CD14-positive monocyte (primary cell): ENCODE measurements around the gene CCM2. TPM values are rescaled to one million over a fixed set of nuclear protein-coding genes. Genes with fewer than 3 reads are reported as not detected.

ENCODE experiments used
- DNase-seq, 3 donors: peaks; one replicate each; pipeline ENCODE4 v3.0.0-alpha.2; 2011 to 2022
- H2AFZ ChIP-seq: 2 replicates; pipeline ENCODE4 v1.6.0; 2012; ENCODE audit warnings: mild to moderate bottlenecking, low read depth, low read length, inconsistent platforms; ENCODE audit not compliant: insufficient read depth, poor library complexity, severe bottlenecking
- H3K27ac ChIP-seq, 2 donors: 1 replicate in 1 of 2; 2 replicates in 1 of 2; pipeline ENCODE4 v1.5.1; 2012 to 2013; ENCODE audit warnings: low read length in 2 of 2, control low read depth in 1 of 2, inconsistent platforms in 1 of 2, low read depth in 1 of 2, mild to moderate bottlenecking in 1 of 2
- H3K27me3 ChIP-seq, 2 donors: one replicate each; pipeline versions ENCODE4 v1.6.0 to v1.6.1; 2011 to 2013; ENCODE audit warnings: low read length in 2 of 2; ENCODE audit not compliant: control insufficient read depth in 2 of 2, insufficient read depth in 2 of 2
- H3K36me3 ChIP-seq, 2 donors: replicated peaks in 1 of 2; 1 replicate in 1 of 2; 2 replicates in 1 of 2; pipeline versions ENCODE4 v1.5.1 to v1.6.1; 2012 to 2013; ENCODE audit warnings: low read length in 2 of 2, control low read depth in 1 of 2, inconsistent platforms in 1 of 2, mild to moderate bottlenecking in 1 of 2; ENCODE audit not compliant: insufficient read depth in 2 of 2, control insufficient read depth in 1 of 2
- H3K4me1 ChIP-seq, 2 donors: 1 replicate in 1 of 2; 2 replicates in 1 of 2; pipeline versions ENCODE4 v1.5.1 to v1.6.1; 2012 to 2013; ENCODE audit warnings: low read length in 2 of 2, control low read depth in 1 of 2, inconsistent platforms in 1 of 2, mild to moderate bottlenecking in 1 of 2, moderate library complexity in 1 of 2; ENCODE audit not compliant: insufficient read depth in 2 of 2, control insufficient read depth in 1 of 2
- H3K4me2 ChIP-seq: replicated peaks from 2 replicates; pipeline ENCODE3; 2012; ENCODE audit warnings: low read length, moderate library complexity, mild to moderate bottlenecking; ENCODE audit not compliant: poor library complexity, severe bottlenecking; ENCODE audit errors: extremely low read depth
- H3K4me3 ChIP-seq, 3 experiments: fragments of 200-600 bp in 1 of 3; sonication (generic) in 1 of 3; replicated peaks in 1 of 3; 1 replicate in 2 of 3; 2 replicates in 1 of 3; pipeline ENCODE4 v1.5.1; 2011 to 2013; ENCODE audit warnings: low read length in 3 of 3, mild to moderate bottlenecking in 3 of 3, control low read depth in 2 of 3, low read depth in 2 of 3, inconsistent platforms in 1 of 3, moderate library complexity in 1 of 3
- H3K79me2 ChIP-seq: 2 replicates; pipeline ENCODE4 v1.6.0; 2012; ENCODE audit warnings: mild to moderate bottlenecking, control low read depth, inconsistent platforms, low read length, moderate library complexity; ENCODE audit not compliant: insufficient read depth
- H3K9ac ChIP-seq: 2 replicates; pipeline ENCODE4 v1.6.0; 2017; ENCODE audit warnings: low read length, mild to moderate bottlenecking; ENCODE audit not compliant: insufficient read depth, poor library complexity, severe bottlenecking
- H3K9me3 ChIP-seq, 2 donors: replicated peaks in 1 of 2; 1 replicate in 1 of 2; 2 replicates in 1 of 2; pipeline versions ENCODE4 v1.5.1 to v1.6.1; 2012 to 2013; ENCODE audit warnings: low read length in 2 of 2, control low read depth in 1 of 2; ENCODE audit not compliant: control insufficient read depth in 1 of 2, insufficient read depth in 1 of 2
- H4K20me1 ChIP-seq: 2 replicates; pipeline ENCODE4 v1.6.0; 2012; ENCODE audit warnings: mild to moderate bottlenecking, low read length, control low read depth, moderate library complexity; ENCODE audit not compliant: insufficient read depth
- H3K27ac Mint-ChIP-seq, 7 donors: one replicate each; pipeline ENCODE4 v1.8.0; 2020; ENCODE audit warnings: mild to moderate bottlenecking in 7 of 7, mixed read lengths in 7 of 7, moderate library complexity in 6 of 7, inconsistent platforms in 2 of 7
- H3K27me3 Mint-ChIP-seq, 3 donors: one replicate each; pipeline ENCODE4 v1.8.0; 2021 to 2022; ENCODE audit warnings: low read depth in 3 of 3, mild to moderate bottlenecking in 3 of 3, mixed read lengths in 3 of 3, moderate library complexity in 3 of 3, inconsistent platforms in 1 of 3
- H3K36me3 Mint-ChIP-seq, 2 donors: one replicate each; pipeline ENCODE4 v1.8.0; 2020; ENCODE audit warnings: mixed read lengths in 2 of 2, inconsistent platforms in 1 of 2, mild to moderate bottlenecking in 1 of 2
- H3K4me1 Mint-ChIP-seq: one replicate; pipeline ENCODE4 v1.8.0; 2020; ENCODE audit warnings: mild to moderate bottlenecking, mixed read lengths
- H3K4me3 Mint-ChIP-seq, 2 donors: one replicate each; pipeline ENCODE4 v1.8.0; 2020; ENCODE audit warnings: mild to moderate bottlenecking in 2 of 2, mixed read lengths in 2 of 2, moderate library complexity in 1 of 2
- H3K9me3 Mint-ChIP-seq, 7 donors: one replicate each; pipeline ENCODE4 v1.8.0; 2020 to 2022; ENCODE audit warnings: mixed read lengths in 7 of 7, mild to moderate bottlenecking in 6 of 7, moderate library complexity in 6 of 7, inconsistent platforms in 2 of 7
- whole genome bisulfite sequencing: methylation state at CpG from one replicate; pipeline ENCODE4 v1.1.5; 2013; ENCODE audit warnings: missing lambda C conversion rate; ENCODE audit not compliant: insufficient coverage; 5-methylcytosine and 5-hydroxymethylcytosine counted together
- intact Hi-C, 2 donors: fragments of 100-400 bp; cut with micrococcal nuclease; formaldehyde crosslinking; loops; one replicate each; pipeline versions ENCODE4 v1.15.0 to v1.15.1; 2023
- polyA plus RNA-seq, 3 donors: library from polyadenylated mRNA; depleted of rRNA in 1 of 3; unstranded in 2 of 3; stranded (reverse) in 1 of 3; fragments of 300-500 nt in 2 of 3; fragments of >200 nt in 1 of 3; fragmentation: Illumina TruSeq in 2 of 3; gene quantifications; 1 replicate in 2 of 3; 2 replicates in 1 of 3; pipeline ENCODE4 v1.2.3, GENCODE V29; 2012 to 2021
- TF ChIP-seq, protein P1 (sequence below): fragments of 200-600 bp; IDR thresholded peaks from one replicate; pipeline ENCODE4 v1.8.0; 2022; ENCODE audit warnings: antibody characterized with exemption, mild to moderate bottlenecking

Gene CCM2
- polyA plus RNA-seq, 3 donors, result 38.5 to 102 (median 51.4) TPM

DNA sequence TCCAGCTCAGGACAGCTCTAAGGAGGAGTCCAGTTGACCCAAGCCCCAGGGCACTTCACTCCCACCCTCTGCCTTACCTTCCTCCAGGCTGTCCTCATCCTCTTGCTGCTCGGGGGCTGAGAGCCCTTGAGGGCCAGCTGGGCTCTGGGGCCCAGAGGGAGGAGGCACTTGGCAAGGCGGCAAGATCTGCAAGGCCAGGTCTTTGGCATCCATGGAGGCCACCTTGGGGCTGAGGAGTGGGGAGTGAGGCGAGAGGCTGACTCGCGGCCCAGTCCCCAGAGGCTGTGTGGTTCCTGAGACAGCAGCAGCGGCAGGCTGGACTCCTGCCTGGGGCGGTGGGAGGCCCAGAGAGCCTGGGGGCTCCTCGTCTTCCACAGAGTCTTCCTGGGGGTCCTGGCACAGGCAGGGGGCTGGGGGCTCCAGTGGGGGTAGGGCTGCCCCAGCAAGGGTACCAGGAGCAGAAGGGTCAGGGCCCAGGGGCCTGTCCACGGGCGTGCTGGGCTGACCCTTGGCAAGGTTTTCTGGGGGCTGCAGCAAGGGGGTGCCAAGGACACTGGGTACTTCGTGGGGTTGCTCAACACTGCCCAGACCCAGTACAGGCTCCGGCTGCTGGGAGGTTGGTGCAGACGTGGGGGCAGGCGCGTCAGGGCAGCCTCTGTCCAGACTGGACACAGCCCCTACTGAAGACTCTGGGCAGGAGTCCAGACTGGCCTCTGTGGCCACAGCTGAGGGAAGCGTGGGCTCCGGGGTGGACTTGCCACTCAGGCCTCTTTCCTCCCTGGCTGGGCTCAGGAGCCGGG is 82.2 kb downstream of the CCM2 start:
- H3K79me2 ChIP-seq, result no peaks in the 10 kb centered on the region
- peaks cover 13% of the 10 kb centered on the region for H4K20me1 ChIP-seq
- intact Hi-C loops, result no loop called here
- DNase-seq, result no peak
- H3K9me3 Mint-ChIP-seq, result no peaks in the 10 kb centered on the region
- peaks cover 3 to 7% of the 10 kb centered on the region in 2 donors for H3K36me3 Mint-ChIP-seq
- H3K4me1 ChIP-seq, result no peaks in the 10 kb centered on the region
- peaks cover 0 to 3% of the 10 kb centered on the region in 2 donors for H3K27me3 ChIP-seq
- peaks cover under 1 to 8% of the 10 kb centered on the region in 2 donors for H3K36me3 ChIP-seq
- no peak overlapping the region for H3K4me3 ChIP-seq
- no peak overlapping the region for H3K4me3 Mint-ChIP-seq
- no peak overlapping the region for H2AFZ ChIP-seq
- TF ChIP-seq, protein P1, sequence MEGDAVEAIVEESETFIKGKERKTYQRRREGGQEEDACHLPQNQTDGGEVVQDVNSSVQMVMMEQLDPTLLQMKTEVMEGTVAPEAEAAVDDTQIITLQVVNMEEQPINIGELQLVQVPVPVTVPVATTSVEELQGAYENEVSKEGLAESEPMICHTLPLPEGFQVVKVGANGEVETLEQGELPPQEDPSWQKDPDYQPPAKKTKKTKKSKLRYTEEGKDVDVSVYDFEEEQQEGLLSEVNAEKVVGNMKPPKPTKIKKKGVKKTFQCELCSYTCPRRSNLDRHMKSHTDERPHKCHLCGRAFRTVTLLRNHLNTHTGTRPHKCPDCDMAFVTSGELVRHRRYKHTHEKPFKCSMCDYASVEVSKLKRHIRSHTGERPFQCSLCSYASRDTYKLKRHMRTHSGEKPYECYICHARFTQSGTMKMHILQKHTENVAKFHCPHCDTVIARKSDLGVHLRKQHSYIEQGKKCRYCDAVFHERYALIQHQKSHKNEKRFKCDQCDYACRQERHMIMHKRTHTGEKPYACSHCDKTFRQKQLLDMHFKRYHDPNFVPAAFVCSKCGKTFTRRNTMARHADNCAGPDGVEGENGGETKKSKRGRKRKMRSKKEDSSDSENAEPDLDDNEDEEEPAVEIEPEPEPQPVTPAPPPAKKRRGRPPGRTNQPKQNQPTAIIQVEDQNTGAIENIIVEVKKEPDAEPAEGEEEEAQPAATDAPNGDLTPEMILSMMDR, result no peak
- H3K27ac ChIP-seq, result no peak overlapping the region
- H3K9me3 ChIP-seq, result no peaks in the 10 kb centered on the region
- 93% methylated on average over 16 of the region's 18 CpGs for WGBS
- no peak overlapping the region for H3K4me2 ChIP-seq
- H3K9ac ChIP-seq, result no peak overlapping the region
- H3K4me1 Mint-ChIP-seq, result no peaks in the 10 kb centered on the region
- H3K27ac Mint-ChIP-seq, result no peak overlapping the region
- peaks cover 1 to 10% (median 4%) of the 10 kb centered on the region in 3 donors for H3K27me3 Mint-ChIP-seq

DNA sequence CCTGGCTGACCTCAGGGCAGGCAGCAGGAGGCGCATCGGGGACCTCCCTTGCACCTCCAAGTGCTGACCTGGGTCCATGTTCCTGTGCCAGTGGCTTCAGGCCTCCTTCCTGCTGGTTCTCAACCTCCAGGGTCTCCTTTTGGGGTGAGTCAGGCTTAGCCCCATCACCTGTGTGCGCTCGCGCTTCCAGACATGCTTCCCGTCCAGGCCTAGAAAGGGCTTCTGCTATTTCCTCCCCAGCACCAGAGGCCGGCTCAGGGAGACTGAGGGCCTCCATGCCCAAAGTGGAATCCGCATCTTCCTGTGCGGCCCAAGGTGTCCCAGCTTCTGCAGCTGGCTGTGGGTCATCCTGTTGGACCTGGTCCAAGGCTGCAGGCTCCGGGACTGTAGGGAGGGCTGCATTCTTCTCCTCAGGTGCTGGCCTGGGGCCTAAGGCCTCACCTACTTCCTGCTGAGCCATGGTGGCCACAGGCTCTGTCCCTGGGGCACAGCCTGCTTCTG is 82.9 kb downstream of the CCM2 start:
- intact Hi-C loops, result no loop called here
- H3K79me2 ChIP-seq, result no peaks in the 10 kb centered on the region
- peaks cover under 1% of the 10 kb centered on the region in 2 donors for H3K36me3 Mint-ChIP-seq
- no peaks in the 10 kb centered on the region for H3K4me1 Mint-ChIP-seq
- H3K36me3 ChIP-seq, result peaks cover 0 to 1% of the 10 kb centered on the region in 2 donors
- H3K27me3 Mint-ChIP-seq, result peaks cover 7 to 16% (median 9%) of the 10 kb centered on the region in 3 donors
- H3K4me2 ChIP-seq, result no peak overlapping the region
- peak overlapping the region in 1 of 7 donors; percentile 77 for H3K27ac Mint-ChIP-seq
- peaks cover 6% of the 10 kb centered on the region for H4K20me1 ChIP-seq
- no peaks in the 10 kb centered on the region for H3K9me3 ChIP-seq
- H3K4me1 ChIP-seq, result no peaks in the 10 kb centered on the region
- no peak overlapping the region for H3K4me3 Mint-ChIP-seq
- H3K4me3 ChIP-seq, result no peak overlapping the region
- 77% methylated on average over 7 of the region's 10 CpGs for WGBS
- H2AFZ ChIP-seq, result no peak overlapping the region
- H3K27me3 ChIP-seq, result peaks cover 0 to 8% of the 10 kb centered on the region in 2 donors
- no peak for DNase-seq
- TF ChIP-seq, protein P1, result no peak
- no peak overlapping the region for H3K9ac ChIP-seq
- no peak overlapping the region for H3K27ac ChIP-seq
- H3K9me3 Mint-ChIP-seq, result peaks cover 0 to under 1% (median 0%) of the 10 kb centered on the region in 7 donors
